ENCODE results near the gene TRRAP.
"Not testable (repeated sequence)": the region's sequence is repeated elsewhere in the genome, so short reads cannot be mapped to it uniquely, and the experiment has no call there.

DNA sequence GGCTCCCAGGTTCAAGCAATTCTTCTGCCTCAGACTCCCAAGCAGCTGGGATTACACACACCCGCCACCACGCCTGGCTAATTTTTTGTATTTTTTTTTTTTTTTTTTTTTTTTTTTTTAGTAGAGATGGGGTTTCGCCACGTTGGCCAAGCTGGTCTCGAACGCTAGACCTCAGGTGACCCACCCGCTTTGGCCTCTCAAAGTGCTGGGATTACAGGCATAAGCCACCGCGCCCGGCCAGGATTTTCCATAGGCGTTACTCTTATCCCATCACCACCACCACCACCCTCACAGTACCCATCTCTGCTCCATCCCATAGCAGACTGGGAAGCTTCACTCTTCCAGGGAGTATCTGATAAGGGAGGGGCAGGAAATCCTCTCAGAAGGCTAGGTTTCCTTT lies 4.7 kb upstream of the TRRAP start:
- TF ChIP-seq ZNF274 (IDR thresholded peaks at IDR 0.05; ENCODE audit: low read length); ZNF274 (tag by site-specific recombination; IDR thresholded peaks at IDR 0.05; ENCODE audit: borderline replicate concordance); ZBTB17 (tag by site-specific recombination; IDR thresholded peaks at IDR 0.05); ZNF768 (tag by site-specific recombination; IDR thresholded peaks at IDR 0.05); ZNF626 (tag by site-specific recombination; IDR thresholded peaks at IDR 0.05); ELK4 (IDR thresholded peaks at IDR 0.05; ENCODE audit: borderline replicate concordance, low read depth, low read length); AEBP2 (tag by site-specific recombination; IDR thresholded peaks at IDR 0.05; ENCODE audit: borderline replicate concordance); ZNF140 (tag by site-specific recombination; IDR thresholded peaks at IDR 0.05); ZBTB44 (tag by site-specific recombination; IDR thresholded peaks at IDR 0.05); REPIN1 (tag by site-specific recombination; IDR thresholded peaks at IDR 0.05; ENCODE audit: low read depth); ZNF610 (tag by site-specific recombination; IDR thresholded peaks at IDR 0.05; ENCODE audit: borderline replicate concordance): not testable (repeated sequence)
- TF ChIP-seq, protein P1, sequence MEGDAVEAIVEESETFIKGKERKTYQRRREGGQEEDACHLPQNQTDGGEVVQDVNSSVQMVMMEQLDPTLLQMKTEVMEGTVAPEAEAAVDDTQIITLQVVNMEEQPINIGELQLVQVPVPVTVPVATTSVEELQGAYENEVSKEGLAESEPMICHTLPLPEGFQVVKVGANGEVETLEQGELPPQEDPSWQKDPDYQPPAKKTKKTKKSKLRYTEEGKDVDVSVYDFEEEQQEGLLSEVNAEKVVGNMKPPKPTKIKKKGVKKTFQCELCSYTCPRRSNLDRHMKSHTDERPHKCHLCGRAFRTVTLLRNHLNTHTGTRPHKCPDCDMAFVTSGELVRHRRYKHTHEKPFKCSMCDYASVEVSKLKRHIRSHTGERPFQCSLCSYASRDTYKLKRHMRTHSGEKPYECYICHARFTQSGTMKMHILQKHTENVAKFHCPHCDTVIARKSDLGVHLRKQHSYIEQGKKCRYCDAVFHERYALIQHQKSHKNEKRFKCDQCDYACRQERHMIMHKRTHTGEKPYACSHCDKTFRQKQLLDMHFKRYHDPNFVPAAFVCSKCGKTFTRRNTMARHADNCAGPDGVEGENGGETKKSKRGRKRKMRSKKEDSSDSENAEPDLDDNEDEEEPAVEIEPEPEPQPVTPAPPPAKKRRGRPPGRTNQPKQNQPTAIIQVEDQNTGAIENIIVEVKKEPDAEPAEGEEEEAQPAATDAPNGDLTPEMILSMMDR (tag by site-specific recombination; IDR thresholded peaks at IDR 0.05): not testable (repeated sequence)

Measured in HEK293 (cell line).